ENCODE data around the gene PPFIA1. TPM values are rescaled to one million over a fixed set of nuclear protein-coding genes. Genes with fewer than 3 reads are reported as not detected.

The PPFIA1 gene
- total and polyA plus RNA-seq, 2 of the 8 experiments (the other 6 are each of a cell fraction or from before 2014, with no cell fraction given), result 44.3 to 73.5 TPM

GRCh38 chr11:70432580-70432979 is 162.1 kb downstream of the PPFIA1 start:
- CTCF ChIA-PET (ENCODE audit: partially characterized antibody), result interaction anchor here (0.7 to 0.9 kb wide), 2 partner anchors 11 to 12 kb away, joined by 3 read pairs; no protein-coding TSS in a partner anchor
- TF ChIP-seq POU5F1 (IDR thresholded peaks at IDR 0.05; ENCODE audit: low read depth, low read length) (no peak), CBX5 (IDR thresholded peaks at IDR 0.05; ENCODE audit: low read depth, low read length) (no peak), MAFK (IDR thresholded peaks at IDR 0.05; ENCODE audit: low read depth, low read length) (no peak), RXRA (IDR thresholded peaks at IDR 0.05; ENCODE audit: insufficient read depth, low read depth, low read length) (no peak), SRF (IDR thresholded peaks at IDR 0.05; ENCODE audit: low read depth, low read length) (no peak), POLR2AphosphoS5 (IDR thresholded peaks at IDR 0.05; ENCODE audit: low read depth, low read length) (no peak), KDM1A (IDR thresholded peaks at IDR 0.05; ENCODE audit: borderline replicate concordance, low read length) (no peak), GTF2F1 (IDR thresholded peaks at IDR 0.05; ENCODE audit: borderline replicate concordance, low read depth, low read length) (no peak), SP2 (IDR thresholded peaks at IDR 0.05; ENCODE audit: low read length) (no peak), KDM4A (IDR thresholded peaks at IDR 0.05; ENCODE audit: low read depth, low read length, severe bottlenecking) (no peak), KDM5A (IDR thresholded peaks at IDR 0.05; ENCODE audit: low read length) (no peak), EP300 (IDR thresholded peaks at IDR 0.05; ENCODE audit: borderline replicate concordance in 1 of 2, low read depth in 2 of 2, low read length in 2 of 2) (no peak), BCL11A (IDR thresholded peaks at IDR 0.05; ENCODE audit: low read depth in 2 of 2, low read length in 2 of 2) (no peak), CREB1 (IDR thresholded peaks at IDR 0.05) (no peak), TAF1 (IDR thresholded peaks at IDR 0.05; ENCODE audit: low read depth, low read length) (no peak)

More at GRCh38 chr11:70432580-70432979, 162.1 kb downstream of the PPFIA1 start:
- Histone ChIP-seq H3K56ac (replicated peaks; ENCODE audit: insufficient read length, low read depth, low read length) (no peak overlapping the region), H3K9me3 (ENCODE audit: insufficient read depth in 2 of 2, low read depth in 1 of 2, low read length in 1 of 2) (no peaks in the 10 kb centered on the region), H2BK15ac (ENCODE audit: low read length) (no peak overlapping the region), H3K36me3 (ENCODE audit: control insufficient read depth in 2 of 4, insufficient read depth in 4 of 4, low read length in 3 of 4) (peaks cover 27 to 87% (median 79%) of the 10 kb centered on the region in 4 experiments), H3K27me3 (replicated peaks in 1 of 4; ENCODE audit: control insufficient read depth in 3 of 4, extremely low read depth in 1 of 4, insufficient read depth in 3 of 4, low read length in 3 of 4) (no peaks in the 10 kb centered on the region), H2BK5ac (ENCODE audit: low read depth, low read length) (no peak overlapping the region), H4K8ac (ENCODE audit: extremely low read depth, insufficient read depth, low read length) (no peak overlapping the region), H3K27ac (ENCODE audit: low read depth, low read length) (no peak overlapping the region), H3K4me1 (replicated peaks in 1 of 4; ENCODE audit: control insufficient read depth in 3 of 4, insufficient read depth in 4 of 4, low read length in 3 of 4) (peaks cover 0 to 3% (median 0%) of the 10 kb centered on the region in 4 experiments; a peak in 1 of 7 replicates), H4K5ac (ENCODE audit: insufficient read length, low read depth, low read length) (no peak overlapping the region), H3K4ac (replicated peaks; ENCODE audit: insufficient read length, low read depth, low read length) (no peak overlapping the region), H3K4me2 (ENCODE audit: insufficient read depth in 1 of 2, low read depth in 2 of 2, low read length in 2 of 2) (no peak overlapping the region), H3K79me2 (ENCODE audit: control insufficient read depth in 1 of 2, insufficient read depth in 2 of 2, low read length in 2 of 2) (no peaks in the 10 kb centered on the region), H2BK12ac (ENCODE audit: low read depth, low read length) (no peak overlapping the region), H2BK20ac (ENCODE audit: low read length) (no peak overlapping the region), H2AFZ (ENCODE audit: low read length) (no peak overlapping the region), H3K9ac (replicated peaks in 1 of 4; ENCODE audit: extremely low read depth in 1 of 4, low read depth in 3 of 4, low read length in 3 of 4) (no peak overlapping the region), H4K91ac (replicated peaks; ENCODE audit: insufficient read length, low read length) (no peak overlapping the region), H3K4me3 (ENCODE audit: extremely low read depth in 1 of 4, insufficient read depth in 2 of 4, low read depth in 3 of 4, low read length in 4 of 4) (no peak overlapping the region), H3K23ac (ENCODE audit: insufficient read length) (no peak overlapping the region), H2BK120ac (replicated peaks; ENCODE audit: low read depth, low read length) (no peak overlapping the region), H3K18ac (ENCODE audit: extremely low read depth, low read length) (no peak overlapping the region), H2AK5ac (ENCODE audit: low read depth, low read length) (no peak overlapping the region), H4K20me1 (replicated peaks in 1 of 2; ENCODE audit: control insufficient read depth in 1 of 2, insufficient read depth in 2 of 2, low read length in 2 of 2) (peaks cover 12 to 32% of the 10 kb centered on the region in 2 experiments), H3K14ac (ENCODE audit: insufficient read length) (no peak overlapping the region), H3K23me2 (ENCODE audit: low read depth, low read length) (no peaks in the 10 kb centered on the region), H3K79me1 (ENCODE audit: low read depth, low read length) (no peaks in the 10 kb centered on the region)
- DNase-seq (ENCODE audit: low read depth in 1 of 2, low spot score in 2 of 2) (no peak), FAIRE-seq (no peak)
- 93% methylated on average over 15 of the region's 15 CpGs; no CpG with 5 or more reads in 1 of the 2 experiments for WGBS, 2 experiments (ENCODE audit: extremely low coverage in 1 of 2, insufficient coverage in 1 of 2, insufficient read length in 1 of 2, insufficient replicate concordance in 2 of 2, low coverage in 1 of 2, low lambda C conversion rate in 2 of 2, missing lambda C conversion rate in 1 of 2)
- POLR2A ChIA-PET (ENCODE audit: partially characterized antibody), result interaction anchor here (0.9 to 1.3 kb wide), 2 partner anchors 9 to 16 kb away, joined by 3 read pairs; no protein-coding TSS in a partner anchor

Data from H1 (cell line).